KG1 (cell line): ENCODE results near the gene TAPBP.
"Not testable (repeated sequence)": the region's sequence is repeated elsewhere in the genome, so short reads cannot be mapped to it uniquely, and the experiment has no call there.

ENCODE experiments used
- DNase-seq: peaks from one replicate; lab custom pipeline; 2025; lab: John Stamatoyannopoulos, UW

The TAPBP gene

DNA sequence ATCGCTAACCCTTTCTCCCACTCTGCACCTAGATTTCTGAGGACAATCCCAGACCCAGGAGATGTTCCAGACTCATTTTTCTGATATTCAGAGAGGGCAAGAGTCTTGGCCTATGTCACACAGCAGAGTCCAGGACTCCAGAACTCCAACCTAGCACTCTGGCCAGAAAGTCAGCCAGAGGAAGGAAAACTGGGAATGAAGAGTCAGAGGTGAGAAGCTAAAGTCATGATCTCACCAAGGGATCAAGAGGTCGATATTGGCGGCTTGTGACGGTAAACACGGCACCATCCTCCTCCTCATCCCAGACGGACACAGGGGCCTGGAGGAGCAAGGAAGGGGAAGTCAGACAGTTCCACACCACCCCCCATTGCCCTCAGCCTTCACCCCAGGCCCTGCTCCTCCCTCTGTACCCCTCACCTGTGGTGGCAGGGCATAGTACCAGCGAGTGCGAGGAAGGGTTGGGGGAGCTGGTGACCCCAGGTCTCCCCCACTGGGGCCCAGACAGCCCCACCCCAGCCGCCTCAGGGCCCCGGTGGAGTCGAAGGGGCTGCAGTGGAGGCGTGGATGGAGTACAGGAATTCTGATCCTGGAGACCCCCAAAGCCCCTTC lies 17.0 kb downstream of the TAPBP start:
- no peak for DNase-seq

DNA sequence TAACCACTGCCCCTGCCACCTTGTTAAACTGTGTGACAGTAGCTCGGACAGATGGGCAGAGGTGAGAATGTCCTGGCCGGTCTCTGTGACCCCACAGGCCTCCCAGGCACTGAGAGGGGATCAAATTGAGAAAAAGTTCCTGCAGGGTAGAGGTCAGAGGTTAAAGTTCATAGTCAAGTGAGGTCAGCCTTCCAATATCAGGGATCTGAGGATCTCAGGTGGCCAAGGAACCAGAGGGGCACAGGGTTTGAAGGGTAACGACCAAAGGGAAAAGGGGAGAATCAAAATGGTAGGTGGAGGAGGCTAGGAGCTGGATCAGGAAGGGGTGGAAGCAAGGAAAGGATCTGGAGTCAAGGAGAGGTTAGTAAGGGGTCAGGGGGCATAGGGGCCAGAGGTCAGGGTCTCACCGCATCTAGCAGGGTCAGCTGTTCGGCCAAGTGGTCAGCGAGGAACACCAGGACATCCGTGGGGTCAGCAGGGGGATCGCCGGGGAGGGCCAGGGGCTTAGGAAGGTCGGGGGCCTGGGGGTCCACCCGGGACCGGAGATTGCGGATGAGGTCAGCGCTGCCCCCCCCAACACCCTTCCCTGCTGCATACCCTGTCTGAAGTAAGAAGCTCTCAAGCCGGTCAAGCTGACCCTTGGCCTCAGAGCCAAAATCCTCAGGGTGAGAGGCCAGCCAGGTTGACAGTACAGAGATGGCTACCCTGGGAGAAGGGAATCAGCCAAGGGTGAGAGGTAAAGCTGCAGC lies 18.1 kb downstream of the TAPBP start:
- no peak for DNase-seq

DNA sequence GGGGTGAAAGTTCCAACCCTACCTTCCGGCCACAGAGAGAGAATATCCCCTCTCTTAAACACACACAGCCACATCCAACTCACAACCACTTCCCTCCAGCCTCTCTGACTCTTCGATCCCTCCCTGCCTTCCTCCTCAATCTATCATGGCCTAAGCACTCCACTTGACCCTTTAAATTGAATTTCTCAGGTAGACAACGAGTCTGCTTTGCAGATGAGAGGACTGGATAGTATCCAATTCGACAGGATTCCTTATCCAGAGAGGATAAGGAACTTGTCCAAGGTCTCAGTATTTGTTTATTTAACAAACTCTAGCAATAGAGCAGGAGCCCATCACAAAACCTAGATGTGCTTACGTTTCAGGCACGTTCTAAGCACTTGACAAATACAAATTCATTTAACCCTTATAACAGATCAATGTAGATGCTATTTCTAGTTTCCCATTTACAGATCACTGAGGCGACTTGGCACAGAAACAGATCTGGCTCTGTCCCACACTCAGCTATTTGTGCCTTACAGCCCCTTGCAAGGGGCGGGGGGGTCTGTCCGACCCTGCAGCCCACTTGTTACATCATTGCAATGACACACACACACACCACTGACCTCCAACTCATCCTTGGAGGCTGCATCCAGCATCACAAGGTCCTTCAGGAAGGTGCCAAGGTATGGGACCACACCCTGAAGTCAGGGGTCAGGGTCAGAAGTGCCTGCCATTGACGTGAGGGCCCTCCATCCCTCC lies 19.6 kb downstream of the TAPBP start:
- no peak for DNase-seq

GRCh38 chr6:33292996-33293682 lies 20.7 kb downstream of the TAPBP start:
- no peak for DNase-seq

GRCh38 chr6:33290459-33290858 lies 23.4 kb downstream of the TAPBP start:
- no peak for DNase-seq

GRCh38 chr6:33289784-33290315 lies 24.0 kb downstream of the TAPBP start:
- DNase-seq, result no peak

DNA sequence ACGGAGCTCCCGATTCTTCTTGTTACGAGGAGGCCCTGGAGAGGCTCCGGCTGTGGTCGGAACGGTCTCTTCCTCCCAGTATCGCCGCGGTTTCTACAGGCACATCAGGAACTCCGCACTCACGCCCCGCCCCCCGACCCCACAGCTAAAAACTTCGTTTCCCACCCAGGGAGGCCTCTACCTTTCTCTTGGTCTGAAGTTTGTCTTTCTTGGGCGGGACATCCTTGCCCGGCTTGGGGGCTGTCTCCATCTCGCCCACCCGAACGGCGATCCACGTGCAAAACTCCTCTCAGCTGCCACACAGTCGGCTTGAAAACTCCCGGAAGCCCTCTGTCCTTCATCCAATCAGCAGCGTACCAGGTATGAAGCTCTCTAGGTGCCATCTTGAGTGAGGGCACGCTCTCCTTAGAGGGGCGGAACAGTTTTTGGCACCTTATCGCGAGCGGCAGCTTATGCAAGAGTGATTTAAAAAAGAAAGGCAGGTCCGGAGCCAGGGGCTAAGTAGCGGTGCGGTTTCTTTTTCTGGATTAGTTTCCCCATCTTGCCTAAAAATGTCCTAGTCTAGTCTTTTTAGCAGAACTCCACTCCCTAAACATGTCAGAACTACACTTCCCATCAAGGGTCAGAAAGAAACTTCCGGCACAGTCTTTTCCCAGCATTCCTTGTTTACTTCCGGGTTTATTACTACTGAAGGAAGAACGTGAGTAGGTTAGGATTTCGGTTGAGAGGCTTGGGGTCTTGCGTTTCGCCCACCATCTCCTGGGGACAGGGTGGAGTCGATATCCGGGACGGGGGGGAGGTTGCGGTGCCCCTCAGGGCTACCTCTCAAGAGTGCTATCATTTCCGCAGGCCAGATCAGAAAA lies 24.7 kb downstream of the TAPBP start, which contains the start of the genes PFDN6 and WDR46:
TSS of gene PFDN6 (plus strand) at position 681 of the 863 bp plus-strand sequence. CDS start 256 bp downstream, outside the sequence.
TSS of gene WDR46 (minus strand) at position 319 of the 863 bp plus-strand sequence. CDS start at position 250, 69 bp downstream.
- peak; percentile 93 for DNase-seq

- DNase-seq, result no peak
These were observed 25.5 kb downstream of the TAPBP start for GRCh38 chr6:33288141-33288920.

DNA sequence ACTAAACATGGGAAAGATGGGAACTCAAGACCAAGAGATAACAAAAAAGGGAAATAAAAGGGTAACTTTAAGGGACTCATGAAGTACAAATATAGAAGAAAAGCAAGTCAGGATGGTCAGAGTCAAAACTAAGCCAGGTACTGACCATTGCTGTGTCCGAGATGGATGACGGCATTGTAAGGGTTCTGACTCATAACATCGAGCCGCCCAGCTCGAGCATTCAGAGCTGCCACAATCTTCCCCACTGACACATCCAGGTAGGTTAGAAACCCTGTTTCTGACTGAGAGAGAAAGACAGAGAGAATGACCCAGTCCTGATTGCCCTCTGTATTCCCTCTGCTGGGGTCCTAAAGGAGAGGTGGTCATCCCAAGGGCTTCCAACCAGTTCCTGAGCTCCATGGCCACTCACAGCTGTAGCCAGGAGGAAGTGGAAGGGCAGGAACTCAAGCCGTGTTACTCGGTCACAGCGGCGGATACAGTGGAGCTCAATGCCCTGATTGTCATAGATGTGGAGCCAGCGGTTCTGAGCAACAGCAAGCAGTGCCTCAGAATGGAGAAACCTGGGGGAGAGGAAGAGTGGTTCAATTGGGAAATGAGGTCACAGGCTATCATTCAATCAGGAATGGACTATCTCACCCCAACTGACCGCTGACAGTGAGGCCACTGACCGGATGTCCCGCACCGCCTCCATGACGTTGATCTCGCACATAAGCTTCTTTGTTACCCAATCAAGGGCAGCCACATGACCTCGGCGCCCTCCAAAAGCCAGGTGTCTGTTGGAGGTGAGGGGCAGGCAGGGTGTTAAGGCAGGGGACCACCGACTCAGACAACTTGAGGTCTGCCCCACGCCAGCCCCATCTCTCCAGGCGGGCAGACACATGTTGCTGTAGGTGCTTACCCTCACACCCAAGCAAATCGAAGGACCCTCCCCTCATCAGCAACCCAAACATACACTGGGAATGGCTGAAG lies 26.6 kb downstream of the TAPBP start:
- DNase-seq, result no peak

GRCh38 chr6:33285214-33285613 lies 28.7 kb downstream of the TAPBP start:
- DNase-seq, result not testable (repeated sequence)

DNA sequence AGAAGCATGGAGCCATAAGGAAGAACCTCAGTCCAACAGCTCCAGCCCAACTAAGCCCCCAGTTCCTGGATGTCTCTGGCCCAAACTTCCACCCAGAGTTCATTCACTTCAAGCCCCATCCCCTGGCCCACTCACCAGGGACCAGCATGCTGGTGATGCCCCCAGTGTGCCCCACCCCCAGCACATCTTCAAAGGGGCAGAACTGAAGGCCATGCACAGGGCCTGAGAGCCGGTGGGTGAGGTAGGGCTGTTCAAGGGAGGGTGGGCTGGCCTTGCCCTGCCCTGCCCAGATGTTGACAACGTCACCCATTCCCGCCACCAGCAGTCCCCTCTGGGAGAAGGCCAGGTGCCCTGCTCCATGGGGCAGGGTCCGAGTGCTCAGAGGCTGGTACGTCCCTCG lies 33.3 kb downstream of the TAPBP start:
- no peak for DNase-seq

- DNase-seq, result no peak
These were observed 33.8 kb downstream of the TAPBP start for GRCh38 chr6:33279971-33280511.

DNA sequence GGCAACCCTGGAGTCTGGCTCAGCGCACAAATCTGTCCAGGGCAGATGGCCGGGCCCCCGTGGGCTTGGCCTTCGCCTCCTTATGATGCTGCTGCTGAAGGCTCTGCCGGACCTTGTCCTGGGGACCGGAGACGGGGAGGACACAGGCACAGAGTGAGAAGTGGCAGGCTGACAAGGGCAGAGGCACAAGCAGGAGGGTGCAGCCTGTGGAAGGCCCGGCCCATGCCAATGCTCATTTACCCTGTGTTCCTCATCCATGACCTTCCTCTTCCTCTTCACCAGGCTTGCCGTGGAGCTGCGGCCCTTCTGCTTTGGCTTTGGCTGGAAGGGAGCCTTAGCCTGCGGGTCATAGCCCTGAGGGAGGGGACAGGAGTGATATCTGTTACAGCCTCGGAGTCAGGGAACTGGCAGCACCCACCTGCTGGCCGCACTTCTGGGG lies 34.6 kb downstream of the TAPBP start:
- DNase-seq, result no peak

DNA sequence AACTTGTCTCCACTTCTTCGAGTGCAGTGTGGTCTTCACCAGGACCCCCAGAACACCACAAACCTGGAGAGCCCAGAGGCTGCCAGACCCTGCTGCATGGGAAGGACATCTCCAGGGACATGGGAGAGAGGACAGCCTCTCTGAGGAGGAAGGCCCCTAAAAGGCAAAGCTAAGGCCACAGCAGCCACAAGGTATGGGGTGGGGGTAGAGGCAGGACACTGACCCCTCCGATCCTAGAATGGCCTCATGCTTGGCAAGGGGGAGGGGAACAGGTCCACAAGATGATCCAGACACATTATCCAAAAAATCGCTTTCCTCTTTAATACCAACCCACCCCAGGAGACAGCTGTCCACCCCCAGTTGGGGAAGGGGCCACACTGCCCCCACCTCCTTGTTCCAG lies 35.1 kb downstream of the TAPBP start:
- no peak for DNase-seq

- no peak for DNase-seq
These were observed 35.5 kb downstream of the TAPBP start for GRCh38 chr6:33278392-33278741.

- DNase-seq, result no peak
These were observed 36.1 kb downstream of the TAPBP start for GRCh38 chr6:33277663-33278391.

- DNase-seq, result no peak
These were observed 36.8 kb downstream of the TAPBP start, which contains the start of gene B3GALT4 for GRCh38 chr6:33276864-33277662. TSS of gene B3GALT4 (plus strand) at chr6:33277123. CDS start at chr6:33277420, 297 bp downstream.
